HG03025 (cell line): ENCODE results near the gene GEMIN8.

Experiments used
- ATAC-seq: cut with Tn5 transposase; IDR thresholded peaks from one replicate; pipeline ENCODE4 v1.9.1; 2021; ENCODE audit warnings: mild to moderate bottlenecking, moderate library complexity; ENCODE audit not compliant: unreplicated experiment, low FRiP score

Gene GEMIN8, protein sequence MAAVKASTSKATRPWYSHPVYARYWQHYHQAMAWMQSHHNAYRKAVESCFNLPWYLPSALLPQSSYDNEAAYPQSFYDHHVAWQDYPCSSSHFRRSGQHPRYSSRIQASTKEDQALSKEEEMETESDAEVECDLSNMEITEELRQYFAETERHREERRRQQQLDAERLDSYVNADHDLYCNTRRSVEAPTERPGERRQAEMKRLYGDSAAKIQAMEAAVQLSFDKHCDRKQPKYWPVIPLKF

DNA sequence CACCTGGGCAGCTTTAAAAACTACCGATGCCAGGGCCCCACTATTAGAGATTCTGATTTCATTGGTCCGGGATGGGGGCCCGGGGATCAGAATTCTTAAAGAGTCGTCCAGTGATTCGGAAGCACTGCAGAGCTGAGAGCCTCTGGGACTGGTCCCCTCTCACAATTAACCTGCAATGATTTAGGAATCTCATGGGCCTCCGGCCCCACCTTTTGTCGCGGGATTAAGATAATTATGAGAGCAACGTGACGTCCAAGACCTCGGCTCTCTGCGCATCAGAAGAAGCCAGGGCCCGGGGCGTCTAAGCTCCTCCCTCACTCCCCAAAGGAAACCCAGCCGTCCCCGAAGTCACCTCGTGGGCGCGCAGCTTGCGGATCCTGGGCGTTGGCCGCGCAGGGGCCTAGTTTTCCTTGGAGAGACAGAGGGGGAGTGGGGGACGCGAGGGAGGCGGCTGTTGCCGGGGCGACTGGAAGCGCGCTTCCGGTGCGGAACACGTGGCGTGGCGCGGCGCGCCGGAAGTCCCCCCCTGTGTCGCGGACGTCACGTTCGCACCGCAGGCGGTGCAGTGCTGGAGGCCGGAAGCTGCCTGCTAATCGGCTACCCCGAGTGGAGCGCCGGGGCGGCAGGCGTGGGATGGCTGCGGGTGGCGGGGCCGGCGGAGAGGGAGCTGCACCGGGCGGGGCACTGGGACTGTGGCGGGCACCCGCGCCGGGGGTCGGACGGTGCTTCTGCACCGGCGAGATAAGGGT is at the start of gene GEMIN8:
Gene GEMIN8, minus strand, starts transcription at position 468 of the 749 bp plus-strand sequence. CDS start 8,414 bp downstream, outside the sequence.
- peak; percentile 82 for ATAC-seq

DNA sequence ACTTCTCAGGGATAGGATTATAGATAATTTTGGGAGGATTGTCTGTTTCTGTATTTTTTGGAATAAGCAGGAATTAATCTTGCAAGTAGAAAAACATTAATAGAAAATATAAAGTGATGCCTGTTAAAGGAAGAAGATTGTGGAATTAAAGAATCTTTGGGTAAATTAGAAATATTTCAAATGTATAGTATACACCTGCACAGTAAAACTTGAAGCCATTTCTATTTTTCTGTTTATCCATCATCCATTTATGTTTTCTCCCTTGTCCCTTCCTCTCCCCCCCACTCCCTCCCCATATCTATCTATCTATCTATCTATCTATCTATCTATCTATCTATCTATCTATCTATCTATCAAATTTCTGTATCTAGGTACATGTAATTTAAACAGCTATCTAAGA is 46.9 kb upstream of the GEMIN8 start:
- ATAC-seq: no peak

- no peak for ATAC-seq
Measured at GRCh38 chrX:14073556-14073955, 43.9 kb upstream of the GEMIN8 start.

DNA sequence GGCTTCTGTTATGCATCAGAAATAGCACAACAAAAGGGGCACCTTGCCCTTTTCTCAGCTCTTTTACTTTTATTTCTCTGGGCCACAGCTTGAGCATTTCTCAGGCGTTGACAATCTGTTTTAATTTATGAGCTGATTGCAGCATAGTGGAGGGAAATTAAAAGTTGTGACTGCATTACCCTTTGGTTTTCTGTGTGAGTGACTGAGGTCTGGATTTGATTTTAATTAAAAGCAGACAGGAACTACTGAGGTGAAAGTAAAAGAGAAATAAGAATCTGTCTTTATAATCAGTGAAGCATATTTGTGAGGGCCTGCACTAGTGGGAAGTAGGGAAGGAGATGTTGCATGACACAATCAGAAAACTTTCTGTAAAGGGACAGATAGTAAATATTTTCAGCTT is 43.4 kb upstream of the GEMIN8 start:
- ATAC-seq: no peak

DNA sequence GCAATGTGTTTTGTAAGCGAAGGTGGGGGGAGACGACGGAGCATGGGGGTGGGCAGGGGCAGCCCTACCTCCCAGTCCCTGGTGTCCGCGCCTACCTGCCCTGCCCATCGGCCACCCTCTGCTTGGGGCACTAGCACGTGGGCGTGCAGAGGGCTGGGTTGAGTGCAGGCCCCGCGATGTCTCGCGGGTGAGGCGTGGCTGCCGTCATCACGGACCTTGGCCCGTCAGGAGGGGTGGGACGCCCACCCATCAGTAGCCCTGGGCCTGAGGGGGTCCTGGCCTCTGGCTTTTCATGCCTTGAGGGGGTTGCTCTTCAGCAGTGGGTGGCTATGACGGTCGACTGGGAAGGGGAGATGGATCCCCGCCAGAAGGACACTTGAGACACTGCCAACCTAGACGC is 36.1 kb upstream of the GEMIN8 start:
- no peak for ATAC-seq

GRCh38 chrX:14064626-14065432 is 35.1 kb upstream of the GEMIN8 start:
- ATAC-seq: no peak

DNA sequence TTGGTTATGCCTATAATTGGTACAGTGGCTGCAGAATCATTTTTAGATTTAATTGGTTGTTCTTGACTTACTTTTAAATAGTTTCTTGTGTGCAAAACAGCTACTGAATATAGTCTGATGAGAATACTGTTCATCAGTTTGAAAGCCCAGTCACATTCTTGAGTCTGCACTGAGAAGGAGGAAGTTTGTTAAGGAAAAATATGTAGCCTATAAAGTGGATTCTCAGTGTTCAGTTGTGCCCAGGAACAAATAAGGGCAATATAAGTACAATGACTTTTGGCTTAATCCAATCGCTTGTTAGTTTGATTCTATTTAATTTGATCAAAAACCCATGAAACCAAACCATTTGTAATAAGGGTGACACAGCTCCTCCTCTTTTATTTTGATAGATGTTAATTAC is 32.8 kb upstream of the GEMIN8 start:
- ATAC-seq: no peak

DNA sequence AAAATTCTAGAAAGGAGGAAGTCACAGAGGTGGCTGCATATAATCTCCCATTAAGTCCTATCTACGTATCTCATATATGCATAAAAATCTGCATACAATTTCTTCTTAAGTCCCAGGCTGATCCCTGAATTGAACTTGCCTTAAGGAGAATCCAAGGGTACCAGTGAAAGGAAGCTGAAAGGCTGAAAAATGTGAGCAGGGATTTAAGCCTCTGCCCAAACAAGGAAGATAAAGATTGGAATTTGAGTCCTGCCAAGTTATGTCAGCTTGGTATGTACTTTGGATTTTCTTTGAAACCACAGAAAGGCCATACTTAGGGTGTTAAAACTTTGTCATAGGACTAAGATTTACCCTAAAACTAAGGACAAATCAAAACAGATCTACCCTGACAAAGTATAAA is 26.5 kb upstream of the GEMIN8 start:
- no peak for ATAC-seq

- no peak for ATAC-seq
Measured at GRCh38 chrX:14051416-14051815, 21.7 kb upstream of the GEMIN8 start.

- no peak for ATAC-seq
Measured at GRCh38 chrX:14050709-14051108, 21.0 kb upstream of the GEMIN8 start.

DNA sequence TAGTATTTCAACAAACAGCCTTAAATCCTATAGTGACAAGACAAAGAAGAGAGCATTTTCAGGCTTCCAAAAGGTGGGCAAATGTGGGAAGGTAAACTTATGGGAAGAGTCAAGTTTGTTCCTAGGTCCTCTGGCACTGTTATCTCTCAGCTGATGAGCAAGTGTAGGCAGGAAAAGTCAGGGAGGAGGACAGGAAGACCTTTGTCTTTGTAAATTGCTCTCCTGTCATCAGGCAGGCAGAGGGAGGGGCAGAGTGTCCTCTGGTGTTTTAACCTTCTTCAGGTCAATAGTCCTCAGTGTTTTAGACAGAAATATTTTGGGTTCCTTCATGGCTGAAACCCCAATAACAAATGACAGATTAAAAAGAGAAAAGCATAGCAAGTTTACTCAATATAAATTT is 13.5 kb upstream of the GEMIN8 start:
- ATAC-seq: no peak

DNA sequence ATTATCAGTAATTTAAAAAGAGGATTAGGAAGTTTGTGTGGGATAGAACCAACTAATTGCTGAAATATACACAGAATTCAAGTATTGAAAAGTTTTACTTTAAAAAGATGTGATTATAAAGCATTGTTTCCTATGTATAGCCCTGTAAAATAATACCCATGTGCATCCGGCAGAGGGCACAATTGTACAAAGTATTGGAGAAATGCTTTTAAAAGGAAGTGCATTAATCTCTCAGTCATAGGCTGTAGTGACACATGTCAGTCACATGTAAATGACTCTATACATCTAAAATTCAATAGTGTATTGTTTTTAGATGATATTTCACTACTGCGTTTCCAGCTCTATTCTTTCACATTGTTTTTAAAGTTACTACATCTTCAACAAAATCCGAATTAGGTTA is 9.7 kb upstream of the GEMIN8 start:
- ATAC-seq: peak; percentile 78

DNA sequence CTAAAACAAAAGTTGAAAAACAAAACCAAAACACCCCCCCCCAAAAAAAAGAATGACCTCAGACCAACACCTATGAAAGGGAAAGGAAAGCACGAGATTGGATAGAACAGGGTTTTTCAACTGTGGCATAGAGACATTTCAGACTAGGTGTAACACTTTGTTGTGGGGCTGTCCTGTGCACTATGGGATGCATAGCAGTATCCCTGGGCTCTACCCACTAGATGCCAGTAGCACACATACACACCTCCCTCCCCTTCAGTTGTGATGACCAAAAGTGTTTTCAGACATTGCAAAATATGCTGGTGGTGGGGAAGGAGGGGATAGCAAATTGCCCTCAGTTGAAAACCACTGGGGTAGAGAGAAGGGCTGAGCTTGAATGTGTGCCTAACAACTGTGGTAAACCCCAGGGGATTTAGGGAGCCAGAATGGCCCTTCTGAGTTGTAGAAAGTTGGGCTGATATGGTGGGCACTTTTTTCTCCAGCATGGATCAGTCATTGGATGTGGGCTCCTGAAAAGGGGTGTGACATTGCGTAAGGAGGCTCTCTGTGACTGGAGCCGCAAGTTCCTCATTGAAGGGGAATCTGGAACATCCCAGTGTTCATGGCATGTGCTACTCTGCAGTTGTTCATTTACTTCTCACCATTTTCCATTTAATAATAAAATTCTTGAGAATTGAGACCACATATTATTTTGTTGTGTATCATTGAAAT is 8.8 kb upstream of the GEMIN8 start:
- ATAC-seq: no peak

GRCh38 chrX:14032406-14032805 is 2.7 kb upstream of the GEMIN8 start:
- no peak for ATAC-seq

- peak; percentile 26 for ATAC-seq
Measured at GRCh38 chrX:14030174-14030530, 460 bp upstream of the GEMIN8 start.

DNA sequence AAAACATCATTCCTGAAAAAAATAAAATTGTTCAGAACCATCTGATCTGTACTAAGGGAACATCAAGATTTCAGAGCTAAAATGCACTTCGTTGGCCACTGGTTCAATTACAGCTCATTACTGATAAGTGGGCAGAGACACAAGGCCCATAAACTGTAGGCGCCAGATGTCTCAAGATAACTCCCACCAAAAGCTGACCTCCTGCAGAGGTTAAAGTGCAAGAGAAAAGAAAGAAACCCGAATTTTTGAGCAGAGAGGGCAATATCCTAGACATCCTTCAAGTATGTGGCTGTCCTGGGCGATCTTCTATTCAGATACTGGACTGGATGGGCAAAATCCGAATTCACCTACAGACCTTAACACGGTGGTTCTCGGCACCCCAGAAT is 660 bp downstream of the GEMIN8 start:
- ATAC-seq: no peak

GRCh38 chrX:14028473-14028872 is 1.2 kb downstream of the GEMIN8 start:
- no peak for ATAC-seq

DNA sequence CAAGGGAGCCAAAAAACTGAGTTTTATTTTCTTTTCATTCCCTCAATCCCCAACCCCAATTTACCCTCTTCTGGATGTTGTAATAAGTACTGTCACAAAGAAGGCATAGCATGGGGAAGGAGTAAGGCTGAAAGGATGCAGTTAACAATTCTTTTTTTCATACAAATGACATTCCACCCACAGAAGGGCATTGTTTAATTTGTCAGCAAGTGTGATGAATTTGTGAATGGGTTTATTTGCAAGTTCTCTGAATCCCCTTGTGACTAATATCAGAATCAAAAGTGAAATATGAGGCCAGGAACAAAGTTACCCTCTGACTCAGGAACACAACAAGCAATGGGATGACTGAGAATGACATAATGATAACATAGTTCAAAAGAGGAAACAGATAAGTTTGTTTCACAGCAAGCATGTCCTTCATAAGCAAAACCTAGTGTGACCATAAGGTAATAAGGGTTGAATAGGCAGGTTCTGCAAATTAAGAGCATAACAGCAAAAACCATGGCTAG is 2.1 kb downstream of the GEMIN8 start:
- no peak for ATAC-seq

DNA sequence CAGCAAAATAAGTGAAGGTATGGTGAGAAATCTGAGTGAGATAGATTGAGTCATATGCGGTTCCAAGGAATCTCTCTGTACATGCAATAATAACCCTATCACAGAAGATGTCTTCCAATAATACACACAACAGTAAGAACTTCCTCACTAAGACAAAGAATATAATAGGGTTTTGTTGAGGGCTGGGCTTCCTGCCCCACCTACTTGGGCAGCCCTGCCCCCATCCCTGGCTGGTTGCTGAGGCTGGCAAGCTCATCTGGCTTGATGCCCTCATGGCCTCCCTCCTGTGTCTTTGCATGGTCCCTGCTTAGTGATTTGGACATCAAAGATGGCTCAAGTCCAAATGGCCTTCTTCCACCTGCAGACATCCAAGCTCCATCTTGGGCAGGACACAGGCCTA is 2.7 kb downstream of the GEMIN8 start:
- no peak for ATAC-seq

GRCh38 chrX:14026121-14026520 is 3.6 kb downstream of the GEMIN8 start:
- ATAC-seq: no peak

DNA sequence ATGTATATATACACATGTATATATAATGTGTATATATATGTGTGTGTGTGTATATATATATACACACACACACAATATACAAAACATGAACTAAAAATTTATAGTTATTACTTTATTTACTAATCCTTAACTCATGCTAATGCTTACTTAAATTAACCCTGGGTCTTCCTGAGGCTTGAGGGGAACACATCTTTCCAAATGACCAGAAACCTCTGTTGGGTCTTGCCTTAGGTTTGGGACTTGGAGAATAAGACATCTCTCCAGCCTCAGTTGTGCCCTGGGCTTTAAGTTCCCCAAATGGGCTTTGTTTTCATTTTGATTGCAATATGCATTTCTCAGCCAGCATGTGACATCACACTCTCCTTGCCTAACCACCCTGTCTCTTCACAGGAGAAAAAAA is 7.7 kb downstream of the GEMIN8 start:
- no peak for ATAC-seq
